ENCODE measurements around the gene TRAPPC12. TPM values are rescaled to one million over a fixed set of nuclear protein-coding genes. Genes with fewer than 3 reads are reported as not detected.

TRAPPC12 gene
- total RNA-seq, 3 donors from 2014 or later (not counting 1 experiment from before 2014, with no cell fraction given), result 65.1 to 92.6 (median 86.7) TPM

DNA sequence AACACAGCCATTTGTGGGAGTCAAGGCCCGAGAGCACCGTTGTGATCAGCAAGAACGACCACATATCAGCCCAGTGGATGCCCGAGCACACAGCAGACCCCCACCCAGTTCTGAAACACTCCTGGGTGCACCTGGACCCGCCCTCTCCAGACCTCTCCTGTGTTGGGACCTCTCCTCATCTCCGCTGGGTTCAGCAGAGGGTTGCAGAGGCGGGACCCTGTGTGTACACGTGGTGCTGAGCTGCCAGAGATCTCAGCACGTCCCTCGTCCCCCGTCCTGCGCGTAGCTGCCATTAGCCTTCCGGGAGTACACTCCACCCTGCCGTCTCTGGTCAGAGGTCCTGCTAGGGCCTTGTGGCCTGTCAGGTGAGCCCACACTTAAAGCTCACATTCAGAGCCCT, 88.2 kb downstream of the TRAPPC12 start:
- no peaks in the 10 kb centered on the region for H3K27me3 Mint-ChIP-seq (ENCODE audit: low read depth in 2 of 2)
- Histone ChIP-seq H3K27ac (ENCODE audit: low read length) (no peak overlapping the region), H3K27me3 (ENCODE audit: control insufficient read depth, insufficient read depth, low read length) (no peaks in the 10 kb centered on the region), H3K4me1 (ENCODE audit: control insufficient read depth, insufficient read depth, low read length) (no peaks in the 10 kb centered on the region), H3K9me3 (ENCODE audit: control insufficient read depth, insufficient read depth, low read length) (no peaks in the 10 kb centered on the region), H3K4me3 (ENCODE audit: low read length) (no peak overlapping the region), H3K36me3 (ENCODE audit: control insufficient read depth, insufficient read depth, low read length) (peaks cover 79% of the 10 kb centered on the region)
- H3K27ac Mint-ChIP-seq, result peak overlapping the region in 1 of 2 donors; percentile 6
- WGBS (ENCODE audit: insufficient coverage), result 96% methylated on average over 15 of the region's 15 CpGs
- peaks cover 0 to 8% of the 10 kb centered on the region in 2 donors for H3K4me1 Mint-ChIP-seq
- intact Hi-C loops (cut with micrococcal nuclease), result no loop called here
- no peak overlapping the region for H3K4me3 Mint-ChIP-seq
- no peaks in the 10 kb centered on the region for H3K36me3 Mint-ChIP-seq
- ATAC-seq (no peak), DNase-seq (no peak)
- H3K9me3 Mint-ChIP-seq, result no peaks in the 10 kb centered on the region
- TF ChIP-seq, protein P1, sequence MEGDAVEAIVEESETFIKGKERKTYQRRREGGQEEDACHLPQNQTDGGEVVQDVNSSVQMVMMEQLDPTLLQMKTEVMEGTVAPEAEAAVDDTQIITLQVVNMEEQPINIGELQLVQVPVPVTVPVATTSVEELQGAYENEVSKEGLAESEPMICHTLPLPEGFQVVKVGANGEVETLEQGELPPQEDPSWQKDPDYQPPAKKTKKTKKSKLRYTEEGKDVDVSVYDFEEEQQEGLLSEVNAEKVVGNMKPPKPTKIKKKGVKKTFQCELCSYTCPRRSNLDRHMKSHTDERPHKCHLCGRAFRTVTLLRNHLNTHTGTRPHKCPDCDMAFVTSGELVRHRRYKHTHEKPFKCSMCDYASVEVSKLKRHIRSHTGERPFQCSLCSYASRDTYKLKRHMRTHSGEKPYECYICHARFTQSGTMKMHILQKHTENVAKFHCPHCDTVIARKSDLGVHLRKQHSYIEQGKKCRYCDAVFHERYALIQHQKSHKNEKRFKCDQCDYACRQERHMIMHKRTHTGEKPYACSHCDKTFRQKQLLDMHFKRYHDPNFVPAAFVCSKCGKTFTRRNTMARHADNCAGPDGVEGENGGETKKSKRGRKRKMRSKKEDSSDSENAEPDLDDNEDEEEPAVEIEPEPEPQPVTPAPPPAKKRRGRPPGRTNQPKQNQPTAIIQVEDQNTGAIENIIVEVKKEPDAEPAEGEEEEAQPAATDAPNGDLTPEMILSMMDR (IDR thresholded peaks at IDR 0.05), result no peak

DNA sequence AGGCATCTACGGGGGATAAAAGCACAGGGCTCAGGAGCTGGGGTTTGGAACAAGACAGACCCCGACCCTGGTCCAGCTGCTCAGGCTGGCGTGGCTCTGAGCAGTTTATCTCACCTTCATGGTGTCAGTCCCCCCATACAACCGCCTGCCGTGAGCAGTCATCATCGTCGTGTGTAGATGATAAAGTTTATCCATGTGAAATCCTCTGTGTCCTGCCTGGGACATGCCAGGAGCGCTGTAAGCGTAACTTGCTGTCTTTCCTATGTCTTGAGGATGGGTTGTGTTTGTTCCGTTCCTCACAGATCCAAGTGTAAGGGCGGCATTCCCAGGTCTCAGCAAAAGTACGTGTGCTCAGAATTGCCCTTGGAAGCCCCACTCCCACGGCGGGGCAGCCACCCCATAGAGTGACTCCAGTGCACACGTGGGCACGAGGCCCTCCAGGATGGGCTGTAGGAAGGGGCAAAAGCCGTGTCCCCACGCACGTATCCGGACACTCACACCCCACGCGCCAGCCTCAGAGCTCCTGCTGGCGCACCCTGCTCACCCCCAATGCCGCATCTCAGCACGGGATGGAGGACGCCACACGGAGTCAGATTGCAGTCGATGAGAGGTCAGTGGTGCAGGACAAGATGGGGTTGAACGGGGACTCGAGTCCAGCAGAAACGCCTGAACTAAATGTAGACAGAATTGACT, 88.9 kb downstream of the TRAPPC12 start:
- Histone ChIP-seq H3K27me3 (ENCODE audit: control insufficient read depth, insufficient read depth, low read length) (no peaks in the 10 kb centered on the region), H3K4me1 (ENCODE audit: control insufficient read depth, insufficient read depth, low read length) (no peaks in the 10 kb centered on the region), H3K36me3 (ENCODE audit: control insufficient read depth, insufficient read depth, low read length) (peaks cover 76% of the 10 kb centered on the region), H3K27ac (ENCODE audit: low read length) (no peak overlapping the region), H3K4me3 (ENCODE audit: low read length) (no peak overlapping the region), H3K9me3 (ENCODE audit: control insufficient read depth, insufficient read depth, low read length) (no peaks in the 10 kb centered on the region)
- Mint-ChIP-seq H3K4me3 (no peak overlapping the region), H3K27ac (peak overlapping the region in 1 of 2 donors; percentile 6), H3K9me3 (no peaks in the 10 kb centered on the region), H3K4me1 (peaks cover 0 to 6% of the 10 kb centered on the region in 2 donors), H3K27me3 (ENCODE audit: low read depth in 2 of 2) (no peaks in the 10 kb centered on the region), H3K36me3 (no peaks in the 10 kb centered on the region)
- ATAC-seq, result no peak
- intact Hi-C loops (cut with micrococcal nuclease), result no loop called here
- 98% methylated on average over 31 of the region's 31 CpGs for WGBS (ENCODE audit: insufficient coverage)
- TF ChIP-seq, protein P1 (IDR thresholded peaks at IDR 0.05), result no peak
- no peak for DNase-seq

DNA sequence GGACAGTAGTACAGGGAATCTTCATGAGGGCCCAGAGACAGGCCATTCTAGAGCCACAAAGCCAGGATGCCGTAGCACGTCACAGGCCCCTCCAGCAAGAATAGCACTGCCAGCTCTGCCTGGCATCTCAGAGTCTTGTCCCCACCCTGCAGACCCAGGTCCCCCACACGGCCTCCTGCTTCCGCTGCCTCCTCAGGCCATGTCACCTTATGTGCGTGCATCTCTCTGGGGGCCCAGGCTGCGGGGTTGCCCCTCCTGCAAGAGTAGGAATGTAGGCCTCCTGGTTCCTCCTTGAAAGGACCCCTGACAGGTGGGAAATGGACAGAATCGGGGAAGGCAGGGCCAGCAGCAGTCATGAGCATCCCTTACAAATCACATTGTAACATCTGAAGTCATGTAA, 90.0 kb downstream of the TRAPPC12 start:
- Mint-ChIP-seq H3K27ac (no peak overlapping the region), H3K27me3 (ENCODE audit: low read depth in 2 of 2) (no peaks in the 10 kb centered on the region), H3K4me3 (no peak overlapping the region), H3K36me3 (no peaks in the 10 kb centered on the region), H3K4me1 (peaks cover 0 to 6% of the 10 kb centered on the region in 2 donors), H3K9me3 (no peaks in the 10 kb centered on the region)
- Histone ChIP-seq H3K27ac (ENCODE audit: low read length) (no peak overlapping the region), H3K27me3 (ENCODE audit: control insufficient read depth, insufficient read depth, low read length) (no peaks in the 10 kb centered on the region), H3K4me1 (ENCODE audit: control insufficient read depth, insufficient read depth, low read length) (no peaks in the 10 kb centered on the region), H3K4me3 (ENCODE audit: low read length) (no peak overlapping the region), H3K9me3 (ENCODE audit: control insufficient read depth, insufficient read depth, low read length) (no peaks in the 10 kb centered on the region), H3K36me3 (ENCODE audit: control insufficient read depth, insufficient read depth, low read length) (peaks cover 74% of the 10 kb centered on the region)
- TF ChIP-seq, protein P1 (IDR thresholded peaks at IDR 0.05), result no peak
- intact Hi-C loops (cut with micrococcal nuclease), result no loop called here
- 95% methylated on average over 7 of the region's 7 CpGs for WGBS (ENCODE audit: insufficient coverage)
- DNase-seq (no peak), ATAC-seq (no peak)

DNA sequence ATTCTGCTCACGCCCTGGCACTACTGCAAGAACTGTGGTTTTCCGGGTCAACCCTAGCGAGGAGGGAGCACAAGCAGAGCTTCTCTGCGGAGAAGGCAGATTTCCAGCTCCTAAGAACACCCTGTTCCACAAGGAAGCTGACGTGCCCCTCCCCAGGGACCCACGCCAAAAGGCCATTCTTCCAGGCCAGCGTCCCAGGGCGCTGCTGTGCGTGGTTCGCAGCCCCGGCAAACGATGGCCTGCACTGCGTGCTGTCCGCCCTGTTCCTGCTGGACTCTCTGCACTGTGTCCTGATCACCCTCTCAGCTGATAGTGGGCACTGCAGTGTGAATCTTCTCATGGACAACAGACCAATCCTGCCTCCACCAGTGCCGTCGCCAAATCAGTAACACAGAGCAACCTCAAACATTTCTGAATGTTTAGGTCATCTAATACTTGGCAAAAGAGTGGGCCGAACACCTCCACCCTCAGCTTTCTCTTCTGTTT, 90.7 kb downstream of the TRAPPC12 start:
- no peak overlapping the region for H3K27ac ChIP-seq (ENCODE audit: low read length)
- TF ChIP-seq, protein P1 (IDR thresholded peaks at IDR 0.05), result no peak
- H3K36me3 ChIP-seq (ENCODE audit: control insufficient read depth, insufficient read depth, low read length), result peaks cover 70% of the 10 kb centered on the region
- no peak for DNase-seq
- 98% methylated on average over 16 of the region's 17 CpGs for WGBS (ENCODE audit: insufficient coverage)
- H3K4me1 ChIP-seq (ENCODE audit: control insufficient read depth, insufficient read depth, low read length), result no peaks in the 10 kb centered on the region
- no peaks in the 10 kb centered on the region for H3K9me3 ChIP-seq (ENCODE audit: control insufficient read depth, insufficient read depth, low read length)
- no peak for ATAC-seq
- intact Hi-C loops (cut with micrococcal nuclease), result no loop called here
- Mint-ChIP-seq H3K4me1 (peaks cover 0 to 6% of the 10 kb centered on the region in 2 donors), H3K27ac (no peak overlapping the region), H3K27me3 (ENCODE audit: low read depth in 2 of 2) (no peaks in the 10 kb centered on the region), H3K36me3 (no peaks in the 10 kb centered on the region), H3K9me3 (no peaks in the 10 kb centered on the region), H3K4me3 (no peak overlapping the region)
- H3K4me3 ChIP-seq (ENCODE audit: low read length), result no peak overlapping the region
- no peaks in the 10 kb centered on the region for H3K27me3 ChIP-seq (ENCODE audit: control insufficient read depth, insufficient read depth, low read length)

Data from natural killer cell (primary cell).